Measurements from ENCODE around the gene PHACTR4. TPM values are rescaled to one million over a fixed set of nuclear protein-coding genes. Genes with fewer than 3 reads are reported as not detected.
A peak's percentile ranks its signal among the peaks of the same experiment; 100 is the strongest.

The PHACTR4 gene
- total and polyA plus RNA-seq, 9 of the 15 experiments (the other 6 are each of a cell fraction or from before 2014, with no cell fraction given) = 6.4 to 43.6 (median 14.2) TPM

DNA sequence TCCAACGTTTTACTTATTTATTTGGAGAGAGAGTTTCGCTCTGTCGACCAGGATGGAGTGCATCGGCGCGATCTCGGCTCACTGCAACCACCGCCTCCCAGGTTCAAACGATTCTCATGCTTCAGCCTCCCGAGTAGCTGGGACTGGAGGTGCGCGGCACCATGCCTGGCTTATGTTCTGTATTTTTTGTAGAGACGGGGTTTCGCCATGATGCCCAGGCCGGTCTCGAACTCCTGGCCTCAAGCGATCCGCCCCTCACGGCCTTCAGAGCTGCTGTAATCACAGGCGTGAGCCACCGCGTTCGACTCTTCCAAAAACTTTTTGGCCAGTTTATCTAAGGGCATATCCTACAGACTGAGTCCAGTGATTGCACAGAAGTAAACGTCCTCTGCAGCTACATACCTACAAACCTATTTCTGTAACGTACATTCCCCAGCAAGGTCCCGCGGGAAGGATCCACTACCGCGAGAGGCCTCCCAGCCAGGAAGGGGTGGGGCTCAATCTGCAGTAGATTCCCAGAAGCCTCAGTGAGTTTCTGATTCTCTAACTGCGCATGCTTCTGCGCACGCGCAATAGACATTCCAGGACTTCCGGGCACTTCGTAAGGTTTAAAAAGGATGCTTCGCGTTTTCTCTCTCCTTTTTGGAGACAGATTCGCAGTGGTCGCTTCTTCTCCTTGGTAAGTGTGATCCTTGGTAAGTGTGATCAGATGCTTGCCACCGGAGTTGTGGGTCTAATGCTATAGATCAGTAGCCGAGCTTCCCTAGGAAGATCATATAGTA, 136.1 kb downstream of the PHACTR4 start, which contains the start of gene RCC1 (continued):
- TF ChIP-seq, protein P1, sequence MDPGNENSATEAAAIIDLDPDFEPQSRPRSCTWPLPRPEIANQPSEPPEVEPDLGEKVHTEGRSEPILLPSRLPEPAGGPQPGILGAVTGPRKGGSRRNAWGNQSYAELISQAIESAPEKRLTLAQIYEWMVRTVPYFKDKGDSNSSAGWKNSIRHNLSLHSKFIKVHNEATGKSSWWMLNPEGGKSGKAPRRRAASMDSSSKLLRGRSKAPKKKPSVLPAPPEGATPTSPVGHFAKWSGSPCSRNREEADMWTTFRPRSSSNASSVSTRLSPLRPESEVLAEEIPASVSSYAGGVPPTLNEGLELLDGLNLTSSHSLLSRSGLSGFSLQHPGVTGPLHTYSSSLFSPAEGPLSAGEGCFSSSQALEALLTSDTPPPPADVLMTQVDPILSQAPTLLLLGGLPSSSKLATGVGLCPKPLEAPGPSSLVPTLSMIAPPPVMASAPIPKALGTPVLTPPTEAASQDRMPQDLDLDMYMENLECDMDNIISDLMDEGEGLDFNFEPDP (CRISPR knock-in tag; IDR thresholded peaks at IDR 0.05) = no peak
- no peak for TF ChIP-seq FOXA1 (IDR thresholded peaks at IDR 0.05; ENCODE audit: borderline replicate concordance)
- TF ChIP-seq RREB1 (CRISPR knock-in tag; IDR thresholded peaks at IDR 0.05) = 0 out of 2 replicates have a peak, but pooled peaks have one; percentile 32
- TF ChIP-seq XRCC5 (IDR thresholded peaks at IDR 0.05; ENCODE audit: low read depth, low read length) = 0 out of 2 replicates have a peak, but pooled peaks have one; percentile 68
- TF ChIP-seq ZBTB8A (IDR thresholded peaks at IDR 0.05; ENCODE audit: partially characterized antibody) = no peak
- TF ChIP-seq, protein P2, sequence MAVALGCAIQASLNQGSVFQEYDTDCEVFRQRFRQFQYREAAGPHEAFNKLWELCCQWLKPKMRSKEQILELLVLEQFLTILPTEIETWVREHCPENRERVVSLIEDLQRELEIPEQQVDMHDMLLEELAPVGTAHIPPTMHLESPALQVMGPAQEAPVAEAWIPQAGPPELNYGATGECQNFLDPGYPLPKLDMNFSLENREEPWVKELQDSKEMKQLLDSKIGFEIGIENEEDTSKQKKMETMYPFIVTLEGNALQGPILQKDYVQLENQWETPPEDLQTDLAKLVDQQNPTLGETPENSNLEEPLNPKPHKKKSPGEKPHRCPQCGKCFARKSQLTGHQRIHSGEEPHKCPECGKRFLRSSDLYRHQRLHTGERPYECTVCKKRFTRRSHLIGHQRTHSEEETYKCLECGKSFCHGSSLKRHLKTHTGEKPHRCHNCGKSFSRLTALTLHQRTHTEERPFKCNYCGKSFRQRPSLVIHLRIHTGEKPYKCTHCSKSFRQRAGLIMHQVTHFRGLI (CRISPR knock-in tag; IDR thresholded peaks at IDR 0.05) = no peak
- peak in 1 of 2 experiments; percentile 91; a peak in 2 of 4 replicates for TF ChIP-seq NONO (IDR thresholded peaks at IDR 0.05; ENCODE audit: low read depth in 2 of 2, low read length in 1 of 2)
- peak; percentile 55; the same call in 1 of the 2 replicates for TF ChIP-seq ATF4 (CRISPR knock-in tag; IDR thresholded peaks at IDR 0.05)
- TF ChIP-seq SIN3A (IDR thresholded peaks at IDR 0.05; ENCODE audit: borderline replicate concordance in 2 of 2, control insufficient read depth in 1 of 2, low read depth in 2 of 2, low read length in 2 of 2) = 0 out of 4 replicates have a peak, but pooled peaks of 1 of the 2 experiments have one; percentile 25
- no peak; the same call in 1 of the 2 replicates for TF ChIP-seq EP300 (IDR thresholded peaks at IDR 0.05; ENCODE audit: low read length)
- TF ChIP-seq ZNF707 (CRISPR knock-in tag; conservative IDR thresholded peaks at IDR 0.05) = no peak
- TF ChIP-seq ZC3H8 (IDR thresholded peaks at IDR 0.05) = no peak; the same call in 1 of the 2 replicates
- peak; percentile 31; the same call in 1 of the 2 replicates for TF ChIP-seq SOX6 (IDR thresholded peaks at IDR 0.05)

All from K562 (cell line).